ENCODE data around the gene CRK.

Gene CRK

GRCh38 chr17:1478418-1478817, 22.4 kb upstream of the CRK start:
- peaks cover 2% of the 10 kb centered on the region for H3K27me3 Mint-ChIP-seq
- DNase-seq: no peak
- no peak overlapping the region for H3K27ac Mint-ChIP-seq
- CTCF ChIA-PET: no interaction called here
- peaks cover 9% of the 10 kb centered on the region for H3K4me1 Mint-ChIP-seq
- no peaks in the 10 kb centered on the region for H3K9me3 Mint-ChIP-seq
- H3K4me3 Mint-ChIP-seq: no peak overlapping the region
- peaks cover 5% of the 10 kb centered on the region for H3K36me3 Mint-ChIP-seq

GRCh38 chr17:1475321-1475854, 19.4 kb upstream of the CRK start:
- Mint-ChIP-seq H3K9me3 (no peaks in the 10 kb centered on the region), H3K36me3 (peaks cover 3% of the 10 kb centered on the region), H3K27me3 (peaks cover 12% of the 10 kb centered on the region), H3K27ac (no peak overlapping the region), H3K4me3 (no peak overlapping the region), H3K4me1 (peaks cover 17% of the 10 kb centered on the region)
- DNase-seq: no peak
- CTCF ChIA-PET: interaction anchor here (1.2 kb wide), 1 partner anchor 113 kb away, joined by 3 read pairs; no protein-coding TSS in a partner anchor

- no peak for DNase-seq
- H3K4me1 Mint-ChIP-seq: peaks cover 17% of the 10 kb centered on the region
- no peak overlapping the region for H3K27ac Mint-ChIP-seq
- no peaks in the 10 kb centered on the region for H3K9me3 Mint-ChIP-seq
- H3K36me3 Mint-ChIP-seq: peaks cover 6% of the 10 kb centered on the region
- H3K4me3 Mint-ChIP-seq: no peak overlapping the region
- CTCF ChIA-PET: interaction anchor here (1.2 kb wide), 1 partner anchor 113 kb away, joined by 3 read pairs; no protein-coding TSS in a partner anchor
- peaks cover 12% of the 10 kb centered on the region for H3K27me3 Mint-ChIP-seq
Measured at GRCh38 chr17:1474402-1475189, 18.6 kb upstream of the CRK start.

- Mint-ChIP-seq H3K4me1 (peaks cover 17% of the 10 kb centered on the region), H3K27me3 (peaks cover 12% of the 10 kb centered on the region), H3K9me3 (peaks cover 6% of the 10 kb centered on the region), H3K36me3 (peaks cover 12% of the 10 kb centered on the region), H3K27ac (no peak overlapping the region), H3K4me3 (no peak overlapping the region)
- CTCF ChIA-PET: interaction anchor here (1.2 kb wide), 1 partner anchor 112 kb away, joined by 3 read pairs; no protein-coding TSS in a partner anchor
- peak; percentile 43 for DNase-seq
Measured at GRCh38 chr17:1473841-1474240, 17.8 kb upstream of the CRK start.

GRCh38 chr17:1473170-1473569, 17.1 kb upstream of the CRK start:
- Mint-ChIP-seq H3K4me3 (no peak overlapping the region), H3K9me3 (peaks cover 10% of the 10 kb centered on the region), H3K27ac (no peak overlapping the region), H3K36me3 (peaks cover 18% of the 10 kb centered on the region), H3K27me3 (peaks cover 12% of the 10 kb centered on the region), H3K4me1 (peaks cover 17% of the 10 kb centered on the region)
- CTCF ChIA-PET: no interaction called here
- DNase-seq: peak; percentile 65

GRCh38 chr17:1471911-1472821, 16.1 kb upstream of the CRK start:
- Mint-ChIP-seq H3K9me3 (peaks cover 10% of the 10 kb centered on the region), H3K36me3 (peaks cover 22% of the 10 kb centered on the region), H3K4me1 (peaks cover 17% of the 10 kb centered on the region), H3K4me3 (no peak overlapping the region), H3K27me3 (peaks cover 12% of the 10 kb centered on the region), H3K27ac (no peak overlapping the region)
- no peak for DNase-seq
- CTCF ChIA-PET: no interaction called here

GRCh38 chr17:1471490-1471889, 15.5 kb upstream of the CRK start:
- H3K27me3 Mint-ChIP-seq: peaks cover 12% of the 10 kb centered on the region
- H3K4me3 Mint-ChIP-seq: no peak overlapping the region
- H3K27ac Mint-ChIP-seq: no peak overlapping the region

GRCh38 chr17:1470755-1471462, 14.9 kb upstream of the CRK start:
- Mint-ChIP-seq H3K27ac (no peak overlapping the region), H3K36me3 (peaks cover 22% of the 10 kb centered on the region), H3K9me3 (peaks cover 10% of the 10 kb centered on the region), H3K4me3 (no peak overlapping the region), H3K27me3 (peaks cover 14% of the 10 kb centered on the region), H3K4me1 (peaks cover 17% of the 10 kb centered on the region)
- DNase-seq: no peak
- CTCF ChIA-PET: no interaction called here

More at GRCh38 chr17:1471490-1471889, 15.5 kb upstream of the CRK start:
- CTCF ChIA-PET: no interaction called here
- Mint-ChIP-seq H3K36me3 (peaks cover 22% of the 10 kb centered on the region), H3K9me3 (peaks cover 10% of the 10 kb centered on the region), H3K4me1 (peaks cover 17% of the 10 kb centered on the region)
- no peak for DNase-seq

- H3K27ac Mint-ChIP-seq: no peak overlapping the region
- H3K4me1 Mint-ChIP-seq: peaks cover 17% of the 10 kb centered on the region
- H3K27me3 Mint-ChIP-seq: peaks cover 19% of the 10 kb centered on the region
- peaks cover 22% of the 10 kb centered on the region for H3K36me3 Mint-ChIP-seq
- H3K4me3 Mint-ChIP-seq: no peak overlapping the region
- no peak for DNase-seq
- H3K9me3 Mint-ChIP-seq: peaks cover 10% of the 10 kb centered on the region
- CTCF ChIA-PET: no interaction called here
Measured at GRCh38 chr17:1470071-1470754, 14.2 kb upstream of the CRK start.

GRCh38 chr17:1469231-1469852, 13.3 kb upstream of the CRK start:
- H3K9me3 Mint-ChIP-seq: peaks cover 10% of the 10 kb centered on the region
- peaks cover 17% of the 10 kb centered on the region for H3K4me1 Mint-ChIP-seq
- H3K27me3 Mint-ChIP-seq: peaks cover 28% of the 10 kb centered on the region
- no peak for DNase-seq
- CTCF ChIA-PET: no interaction called here
- H3K27ac Mint-ChIP-seq: no peak overlapping the region
- no peak overlapping the region for H3K4me3 Mint-ChIP-seq
- peaks cover 22% of the 10 kb centered on the region for H3K36me3 Mint-ChIP-seq

GRCh38 chr17:1467898-1468492, 12.0 kb upstream of the CRK start:
- no peak for DNase-seq
- Mint-ChIP-seq H3K4me1 (peaks cover 14% of the 10 kb centered on the region), H3K4me3 (no peak overlapping the region), H3K9me3 (peaks cover 10% of the 10 kb centered on the region), H3K36me3 (peaks cover 22% of the 10 kb centered on the region), H3K27ac (no peak overlapping the region), H3K27me3 (peaks cover 28% of the 10 kb centered on the region)
- CTCF ChIA-PET: no interaction called here

- H3K36me3 Mint-ChIP-seq: peaks cover 22% of the 10 kb centered on the region
- peaks cover 10% of the 10 kb centered on the region for H3K9me3 Mint-ChIP-seq
- peaks cover 15% of the 10 kb centered on the region for H3K4me1 Mint-ChIP-seq
- no peak overlapping the region for H3K4me3 Mint-ChIP-seq
- DNase-seq: no peak
- H3K27ac Mint-ChIP-seq: no peak overlapping the region
- CTCF ChIA-PET: no interaction called here
- peaks cover 35% of the 10 kb centered on the region for H3K27me3 Mint-ChIP-seq
Measured at GRCh38 chr17:1467258-1467657, 11.2 kb upstream of the CRK start.

- no peak for DNase-seq
- H3K9me3 Mint-ChIP-seq: peaks cover 7% of the 10 kb centered on the region
- no peak overlapping the region for H3K27ac Mint-ChIP-seq
- peaks cover 25% of the 10 kb centered on the region for H3K4me1 Mint-ChIP-seq
- peaks cover 61% of the 10 kb centered on the region for H3K27me3 Mint-ChIP-seq
- no peak overlapping the region for H3K4me3 Mint-ChIP-seq
- H3K36me3 Mint-ChIP-seq: peaks cover 13% of the 10 kb centered on the region
- CTCF ChIA-PET: no interaction called here
Measured at GRCh38 chr17:1464186-1464585, 8.2 kb upstream of the CRK start.

All from activated naive CD4-positive, alpha-beta T cell treated with anti-CD3 and anti-CD28 coated beads, Interleukin-2, amount 10 ng/mL, durations not matched to agents 7 days and 5 days (primary cell).